LNCaP clone FGC (cell line): ENCODE results near the gene PYGM.

Experiments
- DNase-seq: peaks from one replicate; pipeline ENCODE4 v3.0.0-alpha.2; 2011; ENCODE audit warnings: low read depth
- H3K4me3 ChIP-seq: 2 replicates; pipeline ENCODE4 v1.5.1; 2011; ENCODE audit warnings: mild to moderate bottlenecking, low read depth, low read length, control low read depth
- TF ChIP-seq, protein P1 (sequence below): IDR thresholded peaks from 2 replicates; pipeline ENCODE4 v1.5.1; 2012; ENCODE audit warnings: mild to moderate bottlenecking; ENCODE audit not compliant: control insufficient read depth, insufficient read depth; ENCODE audit errors: extremely low read depth

PYGM gene

GRCh38 chr11:64790205-64791095 is 30.7 kb upstream of the PYGM start:
- H3K4me3 ChIP-seq = no peak overlapping the region
- TF ChIP-seq, protein P1, sequence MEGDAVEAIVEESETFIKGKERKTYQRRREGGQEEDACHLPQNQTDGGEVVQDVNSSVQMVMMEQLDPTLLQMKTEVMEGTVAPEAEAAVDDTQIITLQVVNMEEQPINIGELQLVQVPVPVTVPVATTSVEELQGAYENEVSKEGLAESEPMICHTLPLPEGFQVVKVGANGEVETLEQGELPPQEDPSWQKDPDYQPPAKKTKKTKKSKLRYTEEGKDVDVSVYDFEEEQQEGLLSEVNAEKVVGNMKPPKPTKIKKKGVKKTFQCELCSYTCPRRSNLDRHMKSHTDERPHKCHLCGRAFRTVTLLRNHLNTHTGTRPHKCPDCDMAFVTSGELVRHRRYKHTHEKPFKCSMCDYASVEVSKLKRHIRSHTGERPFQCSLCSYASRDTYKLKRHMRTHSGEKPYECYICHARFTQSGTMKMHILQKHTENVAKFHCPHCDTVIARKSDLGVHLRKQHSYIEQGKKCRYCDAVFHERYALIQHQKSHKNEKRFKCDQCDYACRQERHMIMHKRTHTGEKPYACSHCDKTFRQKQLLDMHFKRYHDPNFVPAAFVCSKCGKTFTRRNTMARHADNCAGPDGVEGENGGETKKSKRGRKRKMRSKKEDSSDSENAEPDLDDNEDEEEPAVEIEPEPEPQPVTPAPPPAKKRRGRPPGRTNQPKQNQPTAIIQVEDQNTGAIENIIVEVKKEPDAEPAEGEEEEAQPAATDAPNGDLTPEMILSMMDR = no peak
- no peak for DNase-seq

DNA sequence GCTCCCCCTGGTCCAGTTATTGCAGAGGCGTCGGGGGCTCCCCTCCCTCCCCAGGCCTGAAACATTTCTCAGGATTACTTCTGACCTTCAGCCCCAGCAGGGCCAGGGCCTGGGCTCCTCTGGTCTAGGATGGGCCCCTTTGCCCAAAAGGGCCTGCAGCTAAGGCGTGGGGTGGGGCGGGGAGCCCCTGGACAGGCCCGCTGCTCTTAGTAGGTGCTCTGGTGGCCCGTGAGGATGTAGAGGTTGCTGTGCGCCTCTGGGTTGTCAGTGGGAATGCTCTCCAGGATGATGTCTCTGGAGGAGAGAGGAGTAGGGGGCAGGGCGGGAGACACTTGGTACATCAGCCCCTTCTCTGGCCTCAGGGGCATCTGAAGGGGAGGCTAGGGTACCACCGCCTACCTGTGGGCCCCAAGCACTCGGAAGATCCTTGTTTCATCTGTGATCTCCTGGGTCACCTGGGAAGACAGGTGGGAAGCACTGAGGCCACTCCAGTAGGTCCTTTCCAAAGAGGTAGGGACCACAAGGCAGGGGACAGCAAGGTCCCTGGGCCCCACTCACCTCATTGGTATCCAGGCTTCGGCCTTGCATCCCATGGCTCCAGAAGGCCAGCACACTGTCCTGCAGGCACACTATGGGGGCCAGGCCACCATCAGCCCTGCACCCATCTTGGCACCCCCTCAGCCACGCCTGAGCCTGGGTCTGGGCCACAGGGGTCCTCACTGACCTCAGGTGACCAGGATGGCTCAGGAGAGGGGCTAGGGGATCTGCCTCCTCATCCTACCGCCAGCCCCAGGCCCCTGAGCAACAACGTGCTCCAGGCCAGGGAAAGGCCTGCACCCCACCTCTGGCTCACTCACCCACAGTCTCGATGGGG is 29.8 kb upstream of the PYGM start:
- H3K4me3 ChIP-seq = no peak overlapping the region
- TF ChIP-seq, protein P1 = no peak
- DNase-seq = no peak

GRCh38 chr11:64788321-64789215 is 28.8 kb upstream of the PYGM start:
- TF ChIP-seq, protein P1 = no peak
- no peak overlapping the region for H3K4me3 ChIP-seq
- no peak for DNase-seq

DNA sequence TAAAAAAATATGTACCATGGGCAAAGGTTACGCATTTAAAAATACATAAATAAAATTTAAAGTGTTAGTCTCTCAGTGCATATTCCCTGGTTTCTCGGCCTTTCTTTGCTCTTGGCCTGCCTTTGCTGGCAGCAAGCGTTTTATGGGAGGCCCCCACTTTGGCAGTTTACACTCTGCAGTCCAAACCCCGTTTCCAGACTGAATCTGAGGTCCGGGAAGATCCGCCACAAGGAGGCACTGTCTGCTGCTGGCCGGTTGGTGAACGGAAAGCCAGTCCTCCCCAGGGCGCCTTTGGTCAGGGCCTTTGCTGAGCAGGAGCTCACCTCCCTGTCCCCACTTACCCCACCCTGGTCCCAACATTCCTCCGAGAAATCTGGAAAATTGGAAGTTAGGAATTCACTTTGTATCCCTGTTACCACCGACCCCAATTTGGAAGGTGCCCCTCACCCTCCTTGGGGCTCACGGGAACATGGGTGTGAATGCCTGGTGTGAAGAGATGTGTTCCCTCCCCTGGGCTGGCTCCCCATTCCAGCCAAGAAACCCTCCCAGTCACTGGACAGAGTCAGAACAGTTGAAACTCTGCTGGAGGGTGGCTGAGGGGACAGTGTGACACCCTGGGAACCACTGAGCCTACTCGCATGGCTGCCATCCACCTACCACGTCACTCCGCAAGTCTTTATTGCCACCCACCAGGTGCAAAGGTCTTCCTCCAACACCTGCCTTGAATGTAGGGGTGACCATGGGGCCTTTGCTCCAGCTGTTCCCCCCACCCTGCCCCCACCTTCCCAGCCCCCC is 27.9 kb upstream of the PYGM start:
- TF ChIP-seq, protein P1 = peak; percentile 55
- DNase-seq = no peak
- no peak overlapping the region for H3K4me3 ChIP-seq

DNA sequence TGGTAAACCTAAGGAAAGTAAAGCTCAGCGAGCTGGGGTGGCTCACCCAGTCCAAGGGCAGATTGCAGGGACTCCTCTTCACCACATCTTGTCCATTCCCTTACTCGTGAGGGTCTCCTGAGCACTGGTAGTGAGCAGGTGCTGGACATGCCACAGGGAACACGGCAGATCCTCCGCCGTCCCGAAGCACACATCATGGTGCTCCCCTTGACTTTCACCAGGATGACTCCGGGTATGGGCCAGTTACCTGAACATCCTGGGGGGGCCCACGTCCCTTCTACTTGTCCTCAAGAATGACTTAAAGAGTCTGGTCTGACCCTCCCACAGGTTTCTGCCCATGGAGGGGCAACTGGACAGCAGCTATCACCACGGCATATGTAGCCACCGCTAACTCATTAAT is 26.5 kb upstream of the PYGM start:
- TF ChIP-seq, protein P1 = no peak
- no peak overlapping the region for H3K4me3 ChIP-seq
- no peak for DNase-seq
